ENCODE measurements around the gene ADGRV1.
"Not testable (repeated sequence)": the region's sequence is repeated elsewhere in the genome, so short reads cannot be mapped to it uniquely, and the experiment has no call there.

The ADGRV1 gene

GRCh38 chr5:90553711-90554110 lies 4.9 kb upstream of the ADGRV1 start:
- no peak for DNase-seq

GRCh38 chr5:90554358-90555006 lies 4.1 kb upstream of the ADGRV1 start:
- no peak for DNase-seq

- no peak for DNase-seq
Observed at GRCh38 chr5:90555666-90556065, 2.9 kb upstream of the ADGRV1 start.

- no peak for DNase-seq
Observed at GRCh38 chr5:90557391-90557790, 1.2 kb upstream of the ADGRV1 start.

- no peak for DNase-seq
Observed at GRCh38 chr5:90557871-90558270, 726 bp upstream of the ADGRV1 start.

GRCh38 chr5:90560771-90561170 lies 2.2 kb downstream of the ADGRV1 start:
- no peak for DNase-seq

GRCh38 chr5:90561766-90562165 lies 3.2 kb downstream of the ADGRV1 start:
- no peak for DNase-seq

GRCh38 chr5:90562341-90562740 lies 3.7 kb downstream of the ADGRV1 start:
- DNase-seq, result peak; percentile 56

- DNase-seq, result peak; percentile 77
Observed at GRCh38 chr5:90563108-90563507, 4.5 kb downstream of the ADGRV1 start.

- no peak for DNase-seq
Observed at GRCh38 chr5:90565491-90565890, 6.9 kb downstream of the ADGRV1 start.

- no peak for DNase-seq
Observed at GRCh38 chr5:90569084-90569483, 10.5 kb downstream of the ADGRV1 start.

GRCh38 chr5:90570034-90570433 lies 11.4 kb downstream of the ADGRV1 start:
- DNase-seq, result no peak

GRCh38 chr5:90571147-90571773 lies 12.7 kb downstream of the ADGRV1 start:
- DNase-seq, result no peak

- no peak for DNase-seq
Observed at GRCh38 chr5:90575712-90576111, 17.1 kb downstream of the ADGRV1 start.

GRCh38 chr5:90576566-90576965 lies 18.0 kb downstream of the ADGRV1 start:
- not testable (repeated sequence) for DNase-seq

- not testable (repeated sequence) for DNase-seq
Observed at GRCh38 chr5:90579905-90580304, 21.3 kb downstream of the ADGRV1 start.

GRCh38 chr5:90581956-90582355 lies 23.4 kb downstream of the ADGRV1 start:
- DNase-seq, result no peak

GRCh38 chr5:90585337-90585986 lies 26.9 kb downstream of the ADGRV1 start:
- DNase-seq, result no peak

GRCh38 chr5:90586469-90586868 lies 27.9 kb downstream of the ADGRV1 start:
- DNase-seq, result no peak

- DNase-seq, result no peak
Observed at GRCh38 chr5:90590170-90590569, 31.6 kb downstream of the ADGRV1 start.

GRCh38 chr5:90593083-90593482 lies 34.5 kb downstream of the ADGRV1 start:
- DNase-seq, result not testable (repeated sequence)

- not testable (repeated sequence) for DNase-seq
Observed at GRCh38 chr5:90595766-90596165, 37.2 kb downstream of the ADGRV1 start.

- no peak for DNase-seq
Observed at GRCh38 chr5:90598293-90598692, 39.7 kb downstream of the ADGRV1 start.

GRCh38 chr5:90600307-90600706 lies 41.7 kb downstream of the ADGRV1 start:
- not testable (repeated sequence) for DNase-seq
